Measurements from ENCODE around the gene MMP11. TPM values are rescaled to one million over a fixed set of nuclear protein-coding genes. Genes with fewer than 3 reads are reported as not detected.

Gene MMP11
- total and polyA plus RNA-seq, 2 of the 13 experiments (the other 11 are each of a cell fraction or from before 2014, with no cell fraction given) = 8.9 to 28.6 TPM

- TF ChIP-seq AKNA (CRISPR knock-in tag; IDR thresholded peaks at IDR 0.05; ENCODE audit: borderline replicate concordance) = no peak
- no peak for TF ChIP-seq ZNF18 (CRISPR knock-in tag; IDR thresholded peaks at IDR 0.05; ENCODE audit: insufficient replicate concordance)
- TF ChIP-seq FOXM1 (CRISPR knock-in tag; IDR thresholded peaks at IDR 0.05) = no peak
- no peak for TF ChIP-seq ZMAT3 (CRISPR knock-in tag; conservative IDR thresholded peaks at IDR 0.05)
- TF ChIP-seq ZBTB46 (CRISPR knock-in tag; IDR thresholded peaks at IDR 0.05; ENCODE audit: borderline replicate concordance) = peak; percentile 75
- TF ChIP-seq ZBTB34 (CRISPR knock-in tag; IDR thresholded peaks at IDR 0.05) = no peak
- peak; percentile 98 for TF ChIP-seq MLX (CRISPR knock-in tag; IDR thresholded peaks at IDR 0.05)
- no peak for TF ChIP-seq IKZF1 (IDR thresholded peaks at IDR 0.05)
- no peak for TF ChIP-seq ZBTB20 (CRISPR knock-in tag; IDR thresholded peaks at IDR 0.05; ENCODE audit: borderline replicate concordance, low read depth)
- TF ChIP-seq ZNF678 (CRISPR knock-in tag; IDR thresholded peaks at IDR 0.05) = no peak
- TF ChIP-seq GATAD1 (CRISPR knock-in tag; IDR thresholded peaks at IDR 0.05) = 0 out of 2 replicates have a peak, but pooled peaks have one; percentile 14
- TF ChIP-seq MAZ (IDR thresholded peaks at IDR 0.05; ENCODE audit: borderline replicate concordance, low read depth, low read length) = peak; percentile 73; the same call in 1 of the 2 replicates
- TF ChIP-seq MAZ (CRISPR knock-in tag; IDR thresholded peaks at IDR 0.05; ENCODE audit: low read depth) = peak; percentile 77
- no peak for TF ChIP-seq NR0B2 (CRISPR knock-in tag; IDR thresholded peaks at IDR 0.05)
- TF ChIP-seq ZNF362 (CRISPR knock-in tag; IDR thresholded peaks at IDR 0.05; ENCODE audit: borderline replicate concordance) = peak; percentile 59; the same call in 1 of the 2 replicates
Measured at GRCh38 chr22:23774114-23774921, 1.7 kb downstream of the MMP11 start (continued).
